ENCODE results near the gene MN1. TPM values are rescaled to one million over a fixed set of nuclear protein-coding genes. Genes with fewer than 3 reads are reported as not detected.

The MN1 gene
- total RNA-seq, 1 donor from 2014 or later = 5.9 TPM

DNA sequence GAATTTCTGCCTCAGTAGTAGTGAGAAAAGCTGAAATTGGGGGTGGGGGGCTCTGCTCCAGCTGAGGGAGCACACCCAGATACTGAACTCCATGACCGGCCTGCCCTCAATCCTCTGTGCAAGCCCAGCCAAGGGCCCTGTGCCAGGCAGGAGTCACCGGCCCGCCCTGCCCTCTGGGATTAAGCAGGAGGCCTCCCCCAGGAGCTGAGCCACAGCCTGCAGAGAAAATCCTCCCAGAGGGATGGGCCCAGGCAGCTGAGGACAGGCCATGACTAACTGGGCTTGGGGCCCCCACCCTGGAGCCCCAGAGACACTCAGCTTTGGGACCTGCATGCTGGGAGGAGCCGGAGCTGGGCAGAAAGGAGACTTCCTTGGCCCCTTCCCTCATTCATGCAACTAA lies 48.8 kb downstream of the MN1 start:
- TF ChIP-seq CTCF (IDR thresholded peaks at IDR 0.05; ENCODE audit: unreplicated experiment) = no peak

DNA sequence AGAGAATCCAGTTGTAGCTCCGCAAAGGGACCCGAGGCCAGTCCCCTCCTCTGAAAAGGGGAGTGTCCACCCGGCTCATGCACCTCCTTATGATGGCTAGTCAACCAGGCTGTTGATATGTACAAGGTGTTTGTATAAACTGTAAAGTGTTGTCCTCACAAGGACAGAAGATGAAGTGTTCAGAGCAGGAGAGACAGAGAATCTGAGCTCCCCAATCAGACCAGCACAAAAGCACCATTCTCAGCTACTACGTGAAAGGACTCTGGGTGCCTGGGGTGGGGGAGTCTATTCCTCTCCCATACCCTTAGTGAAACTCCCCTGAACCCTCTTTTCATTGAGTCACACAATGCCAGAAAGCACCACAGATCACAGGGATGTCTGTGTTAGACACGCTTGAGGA lies 49.4 kb downstream of the MN1 start:
- Mint-ChIP-seq H3K4me1 (ENCODE audit: low read depth) (peaks cover 18% of the 10 kb centered on the region), H3K4me3 (ENCODE audit: low read depth) (no peak overlapping the region), H3K27ac (no peak overlapping the region), H3K27me3 (peaks cover 59% of the 10 kb centered on the region), H3K36me3 (ENCODE audit: insufficient read depth) (no peaks in the 10 kb centered on the region), H3K9me3 (ENCODE audit: low read depth) (no peaks in the 10 kb centered on the region)
- no peak for DNase-seq (ENCODE audit: low spot score, unreplicated experiment)
- no peak for TF ChIP-seq CTCF (IDR thresholded peaks at IDR 0.05; ENCODE audit: unreplicated experiment)

More for the DNA sequence above, 48.8 kb downstream of the MN1 start:
- H3K9me3 Mint-ChIP-seq (ENCODE audit: low read depth) = no peaks in the 10 kb centered on the region
- no peaks in the 10 kb centered on the region for H3K36me3 Mint-ChIP-seq (ENCODE audit: insufficient read depth)
- DNase-seq (ENCODE audit: low spot score, unreplicated experiment) = no peak
- no peak overlapping the region for H3K27ac Mint-ChIP-seq
- H3K27me3 Mint-ChIP-seq = peaks cover 53% of the 10 kb centered on the region
- H3K4me1 Mint-ChIP-seq (ENCODE audit: low read depth) = peaks cover 18% of the 10 kb centered on the region
- H3K4me3 Mint-ChIP-seq (ENCODE audit: low read depth) = no peak overlapping the region

- TF ChIP-seq CTCF (IDR thresholded peaks at IDR 0.05; ENCODE audit: unreplicated experiment) = no peak
- DNase-seq (ENCODE audit: low spot score, unreplicated experiment) = no peak
- H3K36me3 Mint-ChIP-seq (ENCODE audit: insufficient read depth) = no peaks in the 10 kb centered on the region
- peaks cover 18% of the 10 kb centered on the region for H3K4me1 Mint-ChIP-seq (ENCODE audit: low read depth)
- no peak overlapping the region for H3K4me3 Mint-ChIP-seq (ENCODE audit: low read depth)
- H3K27ac Mint-ChIP-seq = no peak overlapping the region
- no peaks in the 10 kb centered on the region for H3K9me3 Mint-ChIP-seq (ENCODE audit: low read depth)
- H3K27me3 Mint-ChIP-seq = peaks cover 65% of the 10 kb centered on the region
Observed at GRCh38 chr22:27751277-27752070, 50.1 kb downstream of the MN1 start.

DNA sequence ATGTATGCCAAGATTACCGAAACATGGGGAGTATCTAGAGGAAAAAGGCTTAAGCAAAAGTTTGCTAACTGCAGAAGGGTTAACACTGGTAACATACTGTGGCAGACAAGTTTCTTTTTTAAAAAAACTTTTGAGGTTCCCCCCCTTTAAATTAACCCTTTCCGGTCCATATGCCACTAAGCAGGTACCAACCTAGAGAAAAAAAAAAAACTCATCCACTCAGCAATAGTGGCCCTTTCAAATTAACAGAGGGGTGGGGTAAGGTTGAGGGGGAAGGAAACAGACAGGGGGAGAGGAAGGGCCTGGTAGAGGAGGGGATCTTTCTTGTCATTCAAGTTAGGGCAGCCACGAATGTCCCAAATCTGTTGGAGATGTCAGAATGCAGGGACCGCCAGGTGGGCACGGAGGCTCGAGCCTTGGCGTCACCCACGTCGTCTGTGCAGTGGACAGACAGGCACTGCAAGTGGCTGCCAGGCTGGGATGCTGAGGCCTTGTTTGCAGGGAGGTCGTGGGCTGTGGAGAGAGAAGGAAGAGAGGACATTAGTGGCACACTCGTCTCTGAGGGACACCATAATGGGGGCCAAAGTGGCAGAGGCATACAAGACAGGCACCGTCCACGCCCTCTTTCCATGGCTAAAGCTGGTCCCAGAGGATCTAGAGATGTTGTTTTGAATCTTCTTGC lies 50.8 kb downstream of the MN1 start:
- no peaks in the 10 kb centered on the region for H3K9me3 Mint-ChIP-seq (ENCODE audit: low read depth)
- H3K4me1 Mint-ChIP-seq (ENCODE audit: low read depth) = peaks cover 18% of the 10 kb centered on the region
- DNase-seq (ENCODE audit: low spot score, unreplicated experiment) = no peak
- H3K27me3 Mint-ChIP-seq = peaks cover 73% of the 10 kb centered on the region
- no peaks in the 10 kb centered on the region for H3K36me3 Mint-ChIP-seq (ENCODE audit: insufficient read depth)
- no peak overlapping the region for H3K4me3 Mint-ChIP-seq (ENCODE audit: low read depth)
- no peak overlapping the region for H3K27ac Mint-ChIP-seq
- no peak for TF ChIP-seq CTCF (IDR thresholded peaks at IDR 0.05; ENCODE audit: unreplicated experiment)

GRCh38 chr22:27749597-27750225 lies 51.8 kb downstream of the MN1 start:
- Mint-ChIP-seq H3K4me3 (ENCODE audit: low read depth) (no peak overlapping the region), H3K27me3 (peaks cover 80% of the 10 kb centered on the region), H3K27ac (peak overlapping the region; percentile 60), H3K4me1 (ENCODE audit: low read depth) (peaks cover 18% of the 10 kb centered on the region), H3K9me3 (ENCODE audit: low read depth) (no peaks in the 10 kb centered on the region), H3K36me3 (ENCODE audit: insufficient read depth) (no peaks in the 10 kb centered on the region)
- no peak for DNase-seq (ENCODE audit: low spot score, unreplicated experiment)
- TF ChIP-seq CTCF (IDR thresholded peaks at IDR 0.05; ENCODE audit: unreplicated experiment) = no peak
